ENCODE measurements around the gene HS6ST3.

HS6ST3 gene

DNA sequence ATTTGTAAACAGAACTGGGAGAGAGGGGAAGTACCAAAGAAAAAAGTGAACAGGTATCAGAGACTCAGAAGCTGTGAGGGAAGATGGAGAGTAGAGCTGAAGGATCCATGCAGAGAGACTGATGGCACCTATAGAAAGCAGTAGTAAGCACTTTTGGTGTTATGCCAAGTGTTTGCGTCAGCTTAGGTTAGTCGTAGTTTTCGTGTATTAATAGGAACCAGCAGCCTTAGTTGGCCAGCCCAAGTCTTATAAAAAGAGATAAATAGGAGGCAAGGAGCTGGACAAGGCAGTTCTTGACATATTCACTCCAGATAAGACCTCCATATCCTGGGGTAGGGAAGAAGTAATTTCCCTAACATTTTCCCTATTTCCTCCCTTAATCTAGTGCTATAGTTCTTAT is 690.2 kb downstream of the HS6ST3 start:
- Histone ChIP-seq H3K9me3 (ENCODE audit: control insufficient read depth in 2 of 2, low read length in 2 of 2) (no peaks in the 10 kb centered on the region), H3K27ac (ENCODE audit: low read length) (no peak overlapping the region), H3K27me3 (ENCODE audit: control insufficient read depth in 1 of 2, insufficient read depth in 2 of 2, low read length in 2 of 2) (no peaks in the 10 kb centered on the region), H3K4me1 (ENCODE audit: control insufficient read depth, insufficient read depth, low read length) (no peaks in the 10 kb centered on the region), H3K4me3 (ENCODE audit: low read length in 2 of 2) (no peak overlapping the region), H3K36me3 (ENCODE audit: control insufficient read depth in 2 of 2, insufficient read depth in 2 of 2, low read length in 2 of 2) (no peaks in the 10 kb centered on the region), H3K9ac (ENCODE audit: low read length in 2 of 2) (no peak overlapping the region)

DNA sequence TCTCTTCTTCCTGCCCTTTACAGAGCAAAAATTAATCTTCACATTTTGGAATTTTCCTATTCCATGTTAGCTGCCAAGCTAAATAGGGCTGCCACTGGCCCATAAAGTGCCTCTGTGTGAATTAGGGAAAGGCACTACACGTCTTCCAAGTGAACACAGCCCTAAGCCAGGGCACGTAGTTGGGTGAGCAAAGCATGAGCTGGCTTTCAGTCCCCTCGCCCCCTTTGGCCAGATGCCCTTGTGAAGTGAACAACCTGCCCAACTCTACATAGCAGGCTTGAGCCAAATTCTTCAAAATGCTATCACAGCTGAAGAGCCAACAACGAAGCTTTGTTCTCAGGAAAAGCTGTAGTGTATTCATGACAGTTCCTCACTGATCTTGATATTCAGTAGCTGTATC is 691.2 kb downstream of the HS6ST3 start:
- H3K9me3 ChIP-seq (ENCODE audit: control insufficient read depth in 2 of 2, low read length in 2 of 2), result no peaks in the 10 kb centered on the region
- H3K4me1 ChIP-seq (ENCODE audit: control insufficient read depth, insufficient read depth, low read length), result no peaks in the 10 kb centered on the region
- no peak overlapping the region for H3K9ac ChIP-seq (ENCODE audit: low read length in 2 of 2)
- H3K36me3 ChIP-seq (ENCODE audit: control insufficient read depth in 2 of 2, insufficient read depth in 2 of 2, low read length in 2 of 2), result no peaks in the 10 kb centered on the region
- no peak overlapping the region for H3K27ac ChIP-seq (ENCODE audit: low read length)
- no peaks in the 10 kb centered on the region for H3K27me3 ChIP-seq (ENCODE audit: control insufficient read depth in 1 of 2, insufficient read depth in 2 of 2, low read length in 2 of 2)
- H3K4me3 ChIP-seq (ENCODE audit: low read length in 2 of 2), result no peak overlapping the region

DNA sequence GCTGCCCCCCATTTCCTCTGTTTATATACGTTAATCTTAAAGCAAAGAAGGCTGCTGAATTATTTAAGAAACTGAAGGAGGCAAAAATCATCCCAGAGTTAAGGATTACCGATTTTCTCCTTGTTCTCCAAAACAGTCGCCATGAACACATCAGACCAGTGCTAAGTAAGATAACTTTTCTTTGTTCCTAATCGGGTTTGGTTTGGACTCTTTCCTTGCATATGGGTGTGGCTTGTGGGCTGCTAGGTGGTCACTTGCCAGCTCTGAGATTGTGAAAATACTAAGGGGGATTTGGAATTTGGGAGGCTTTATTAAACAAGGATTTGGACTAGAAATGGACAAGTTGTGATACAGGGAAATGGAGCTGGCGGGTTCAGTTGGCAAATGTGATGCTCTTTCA is 692.3 kb downstream of the HS6ST3 start:
- Histone ChIP-seq H3K4me3 (ENCODE audit: low read length in 2 of 2) (no peak overlapping the region), H3K9me3 (ENCODE audit: control insufficient read depth in 2 of 2, low read length in 2 of 2) (peaks cover 0 to 4% of the 10 kb centered on the region in 2 donors), H3K9ac (ENCODE audit: low read length in 2 of 2) (no peak overlapping the region), H3K27me3 (ENCODE audit: control insufficient read depth in 1 of 2, insufficient read depth in 2 of 2, low read length in 2 of 2) (no peaks in the 10 kb centered on the region), H3K27ac (ENCODE audit: low read length) (no peak overlapping the region), H3K4me1 (ENCODE audit: control insufficient read depth, insufficient read depth, low read length) (no peaks in the 10 kb centered on the region), H3K36me3 (ENCODE audit: control insufficient read depth in 2 of 2, insufficient read depth in 2 of 2, low read length in 2 of 2) (no peaks in the 10 kb centered on the region)

DNA sequence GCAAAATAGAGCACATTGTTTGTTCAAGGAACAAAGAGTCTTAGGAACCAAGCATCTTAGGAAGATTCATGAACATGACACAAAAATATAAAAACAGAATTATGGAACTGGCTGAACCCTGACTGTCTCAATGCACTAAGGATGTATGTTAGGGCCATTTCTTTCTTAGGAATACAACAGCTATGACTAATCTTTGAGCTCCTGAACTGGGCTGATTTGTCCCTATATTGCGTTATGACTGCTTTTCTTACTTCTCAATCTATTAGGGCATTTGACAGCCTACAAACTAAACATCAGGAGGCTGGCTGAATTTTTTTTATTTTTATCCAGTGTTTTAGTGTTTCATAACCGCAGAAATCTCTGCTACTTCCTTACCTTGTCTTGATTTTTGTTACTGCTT is 693.1 kb downstream of the HS6ST3 start:
- H3K27ac ChIP-seq (ENCODE audit: low read length), result no peak overlapping the region
- peaks cover 0 to 4% of the 10 kb centered on the region in 2 donors for H3K9me3 ChIP-seq (ENCODE audit: control insufficient read depth in 2 of 2, low read length in 2 of 2)
- no peaks in the 10 kb centered on the region for H3K4me1 ChIP-seq (ENCODE audit: control insufficient read depth, insufficient read depth, low read length)

DNA sequence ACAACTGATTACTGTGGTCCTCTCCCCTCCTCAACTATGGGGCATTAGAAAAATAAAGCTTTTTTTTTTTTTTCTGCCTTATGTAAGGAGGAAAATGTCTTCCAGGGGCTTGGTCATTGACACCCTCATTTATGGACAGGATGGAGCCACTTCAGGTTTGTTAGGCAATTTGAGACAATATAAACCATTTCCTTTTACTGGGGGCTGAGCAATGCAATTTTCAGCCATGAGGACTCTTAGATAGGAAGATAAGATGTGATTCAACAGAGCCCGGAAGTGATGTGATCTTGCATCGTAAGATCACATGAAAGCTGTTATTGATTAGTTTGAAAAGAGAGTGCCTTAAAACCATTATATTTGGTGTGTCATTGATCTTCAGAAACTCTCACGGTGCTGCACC is 693.6 kb downstream of the HS6ST3 start:
- H3K4me1 ChIP-seq (ENCODE audit: control insufficient read depth, insufficient read depth, low read length), result no peaks in the 10 kb centered on the region
- H3K4me3 ChIP-seq (ENCODE audit: low read length in 2 of 2), result no peak overlapping the region
- peaks cover 0 to 4% of the 10 kb centered on the region in 2 donors for H3K9me3 ChIP-seq (ENCODE audit: control insufficient read depth in 2 of 2, low read length in 2 of 2)
- no peak overlapping the region for H3K27ac ChIP-seq (ENCODE audit: low read length)
- no peaks in the 10 kb centered on the region for H3K36me3 ChIP-seq (ENCODE audit: control insufficient read depth in 2 of 2, insufficient read depth in 2 of 2, low read length in 2 of 2)
- H3K9ac ChIP-seq (ENCODE audit: low read length in 2 of 2), result no peak overlapping the region
- H3K27me3 ChIP-seq (ENCODE audit: control insufficient read depth in 1 of 2, insufficient read depth in 2 of 2, low read length in 2 of 2), result no peaks in the 10 kb centered on the region

More for the DNA sequence above, 693.1 kb downstream of the HS6ST3 start:
- Histone ChIP-seq H3K4me3 (ENCODE audit: low read length in 2 of 2) (no peak overlapping the region), H3K27me3 (ENCODE audit: control insufficient read depth in 1 of 2, insufficient read depth in 2 of 2, low read length in 2 of 2) (no peaks in the 10 kb centered on the region), H3K36me3 (ENCODE audit: control insufficient read depth in 2 of 2, insufficient read depth in 2 of 2, low read length in 2 of 2) (no peaks in the 10 kb centered on the region), H3K9ac (ENCODE audit: low read length in 2 of 2) (no peak overlapping the region)

DNA sequence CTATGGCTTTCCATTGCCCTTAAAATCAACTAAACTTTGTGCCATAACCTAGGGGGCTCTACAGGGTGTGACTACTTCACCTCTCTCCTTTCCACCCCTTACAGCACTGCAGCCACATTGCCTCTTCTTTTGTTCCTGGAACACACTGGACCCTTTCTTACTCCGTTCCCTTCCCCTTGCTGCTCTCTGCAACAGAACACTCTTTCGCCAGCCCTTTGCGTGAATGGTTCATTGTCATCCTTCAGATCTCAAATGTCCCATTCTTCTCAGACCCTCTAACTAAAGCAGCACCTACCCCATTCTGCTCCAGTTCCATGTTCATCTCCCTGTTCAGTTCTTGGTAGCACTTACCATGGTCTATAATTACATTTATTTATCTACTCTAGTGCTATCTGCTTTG is 696.1 kb downstream of the HS6ST3 start:
- Histone ChIP-seq H3K4me1 (ENCODE audit: control insufficient read depth, insufficient read depth, low read length) (no peaks in the 10 kb centered on the region), H3K9ac (ENCODE audit: low read length in 2 of 2) (no peak overlapping the region), H3K4me3 (ENCODE audit: low read length in 2 of 2) (no peak overlapping the region), H3K9me3 (ENCODE audit: control insufficient read depth in 2 of 2, low read length in 2 of 2) (peaks cover 0 to 4% of the 10 kb centered on the region in 2 donors), H3K27me3 (ENCODE audit: control insufficient read depth in 1 of 2, insufficient read depth in 2 of 2, low read length in 2 of 2) (no peaks in the 10 kb centered on the region), H3K36me3 (ENCODE audit: control insufficient read depth in 2 of 2, insufficient read depth in 2 of 2, low read length in 2 of 2) (no peaks in the 10 kb centered on the region), H3K27ac (ENCODE audit: low read length) (no peak overlapping the region)

DNA sequence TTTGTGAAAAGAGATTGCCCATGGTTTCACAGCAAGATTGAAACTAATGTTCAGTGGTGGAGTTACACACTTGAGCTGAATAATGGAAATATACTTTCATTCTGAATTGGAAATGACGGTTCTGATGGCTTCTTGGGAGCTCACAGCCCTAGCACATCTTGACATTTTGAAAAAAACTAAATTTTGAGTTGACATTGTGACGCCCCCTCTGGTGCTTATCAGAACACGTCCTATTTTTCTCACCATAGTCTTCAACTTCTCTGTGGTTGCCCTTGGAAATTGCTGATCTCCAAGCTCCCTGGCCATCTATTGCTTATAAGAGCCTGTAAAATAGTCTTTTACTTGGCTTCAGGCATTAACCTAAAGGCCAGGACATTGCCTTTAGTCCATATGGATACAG is 702.3 kb downstream of the HS6ST3 start:
- Histone ChIP-seq H3K27ac (ENCODE audit: low read length) (no peak overlapping the region), H3K4me3 (ENCODE audit: low read length in 2 of 2) (no peak overlapping the region), H3K9me3 (ENCODE audit: control insufficient read depth in 2 of 2, low read length in 2 of 2) (peaks cover 0 to under 1% of the 10 kb centered on the region in 2 donors), H3K27me3 (ENCODE audit: control insufficient read depth in 1 of 2, insufficient read depth in 2 of 2, low read length in 2 of 2) (no peaks in the 10 kb centered on the region), H3K4me1 (ENCODE audit: control insufficient read depth, insufficient read depth, low read length) (no peaks in the 10 kb centered on the region), H3K36me3 (ENCODE audit: control insufficient read depth in 2 of 2, insufficient read depth in 2 of 2, low read length in 2 of 2) (no peaks in the 10 kb centered on the region), H3K9ac (ENCODE audit: low read length in 2 of 2) (no peak overlapping the region)

DNA sequence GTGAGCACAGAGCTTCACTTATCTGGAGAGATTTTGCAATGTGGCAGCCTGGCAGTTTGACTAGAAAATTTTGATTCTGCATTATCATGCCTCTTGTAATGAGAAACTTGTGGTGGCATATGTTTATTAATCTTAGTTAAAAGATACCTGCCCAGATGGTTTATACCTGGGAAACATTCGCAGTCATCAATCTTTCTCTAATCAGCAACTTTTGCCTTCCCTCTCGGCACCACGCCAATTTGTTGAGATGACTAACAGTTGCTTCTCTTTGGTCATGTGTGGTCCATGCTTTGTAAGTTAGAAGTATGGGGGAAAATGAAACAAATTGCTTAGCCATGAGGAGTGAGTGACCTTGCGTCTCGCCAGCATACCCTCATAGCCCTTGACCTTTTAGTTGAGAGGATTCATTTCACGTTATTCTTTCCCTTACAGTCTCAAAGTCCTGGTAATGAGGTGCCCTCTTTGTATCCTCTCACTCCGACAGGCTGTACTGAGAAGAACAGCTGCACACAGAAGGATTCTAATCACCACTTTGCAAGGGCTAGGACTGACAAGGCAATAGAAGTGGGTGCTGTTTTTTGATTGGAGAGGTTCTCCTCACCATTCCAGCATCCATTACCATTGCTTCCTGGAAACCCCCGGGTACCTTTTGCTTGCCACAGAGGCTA is 703.0 kb downstream of the HS6ST3 start:
- Histone ChIP-seq H3K36me3 (ENCODE audit: control insufficient read depth in 2 of 2, insufficient read depth in 2 of 2, low read length in 2 of 2) (no peaks in the 10 kb centered on the region), H3K4me3 (ENCODE audit: low read length in 2 of 2) (no peak overlapping the region), H3K27ac (ENCODE audit: low read length) (no peak overlapping the region), H3K27me3 (ENCODE audit: control insufficient read depth in 1 of 2, insufficient read depth in 2 of 2, low read length in 2 of 2) (no peaks in the 10 kb centered on the region), H3K4me1 (ENCODE audit: control insufficient read depth, insufficient read depth, low read length) (no peaks in the 10 kb centered on the region), H3K9me3 (ENCODE audit: control insufficient read depth in 2 of 2, low read length in 2 of 2) (no peaks in the 10 kb centered on the region), H3K9ac (ENCODE audit: low read length in 2 of 2) (no peak overlapping the region)

DNA sequence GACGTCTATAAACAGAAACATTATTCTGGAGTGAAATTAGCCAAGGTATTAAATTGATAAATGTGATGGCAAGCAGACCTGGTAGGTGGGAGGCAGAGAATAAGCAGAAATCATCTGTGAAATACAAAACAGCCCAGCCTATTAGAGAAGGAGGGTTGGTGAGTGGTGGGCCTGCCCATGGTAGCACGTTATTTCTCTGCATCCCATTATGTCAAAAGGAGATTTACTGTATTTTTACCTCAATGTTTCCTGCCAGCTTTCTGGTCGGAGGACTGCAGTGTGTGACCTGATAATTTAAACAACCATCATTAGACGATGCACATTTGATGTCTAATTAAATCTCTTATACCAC is 703.5 kb downstream of the HS6ST3 start:
- Histone ChIP-seq H3K27ac (ENCODE audit: low read length) (no peak overlapping the region), H3K9ac (ENCODE audit: low read length in 2 of 2) (no peak overlapping the region), H3K4me3 (ENCODE audit: low read length in 2 of 2) (no peak overlapping the region), H3K36me3 (ENCODE audit: control insufficient read depth in 2 of 2, insufficient read depth in 2 of 2, low read length in 2 of 2) (no peaks in the 10 kb centered on the region), H3K4me1 (ENCODE audit: control insufficient read depth, insufficient read depth, low read length) (no peaks in the 10 kb centered on the region), H3K9me3 (ENCODE audit: control insufficient read depth in 2 of 2, low read length in 2 of 2) (no peaks in the 10 kb centered on the region), H3K27me3 (ENCODE audit: control insufficient read depth in 1 of 2, insufficient read depth in 2 of 2, low read length in 2 of 2) (no peaks in the 10 kb centered on the region)

DNA sequence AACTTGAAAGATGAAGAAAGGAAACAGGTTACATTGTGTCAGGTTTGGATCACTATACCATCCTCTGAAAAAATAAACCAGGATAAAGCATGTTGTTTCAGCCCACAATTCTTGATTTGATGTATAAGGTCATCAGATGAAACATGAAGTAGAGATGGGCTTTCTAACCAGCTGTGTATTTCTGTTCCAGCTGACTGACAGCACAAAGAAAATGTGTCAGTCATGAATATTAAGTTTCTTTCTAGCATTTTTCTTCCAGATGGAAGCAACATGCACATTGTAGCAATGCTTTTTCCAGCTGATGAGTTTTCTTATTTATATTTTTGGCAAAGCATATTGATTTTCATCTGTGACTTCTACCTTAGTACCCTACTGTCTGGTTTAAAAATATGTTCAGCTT is 704.8 kb downstream of the HS6ST3 start:
- Histone ChIP-seq H3K4me1 (ENCODE audit: control insufficient read depth, insufficient read depth, low read length) (no peaks in the 10 kb centered on the region), H3K4me3 (ENCODE audit: low read length in 2 of 2) (no peak overlapping the region), H3K36me3 (ENCODE audit: control insufficient read depth in 2 of 2, insufficient read depth in 2 of 2, low read length in 2 of 2) (no peaks in the 10 kb centered on the region)

DNA sequence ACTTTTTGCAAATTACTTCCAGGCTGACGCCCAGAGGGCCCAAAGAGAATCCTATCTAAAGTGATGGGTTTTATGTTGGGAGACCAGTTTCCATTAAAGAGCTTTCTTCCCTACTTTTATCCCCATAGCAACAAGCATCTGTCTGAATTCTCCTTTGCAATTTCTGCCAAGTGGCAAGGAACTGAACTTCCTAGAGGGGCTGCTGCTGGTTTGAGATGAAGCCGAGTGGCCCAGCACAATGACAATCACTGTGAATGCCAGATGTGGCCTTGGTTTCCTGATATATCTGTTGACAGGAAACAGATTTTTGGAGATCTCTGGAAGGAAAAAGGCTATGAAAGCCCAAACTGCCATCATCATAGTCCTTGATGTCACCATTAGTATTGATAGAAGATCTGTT is 705.8 kb downstream of the HS6ST3 start:
- H3K27ac ChIP-seq (ENCODE audit: low read length), result no peak overlapping the region
- H3K36me3 ChIP-seq (ENCODE audit: control insufficient read depth in 2 of 2, insufficient read depth in 2 of 2, low read length in 2 of 2), result no peaks in the 10 kb centered on the region
- no peaks in the 10 kb centered on the region for H3K27me3 ChIP-seq (ENCODE audit: control insufficient read depth in 1 of 2, insufficient read depth in 2 of 2, low read length in 2 of 2)
- H3K9ac ChIP-seq (ENCODE audit: low read length in 2 of 2), result no peak overlapping the region
- no peaks in the 10 kb centered on the region for H3K4me1 ChIP-seq (ENCODE audit: control insufficient read depth, insufficient read depth, low read length)
- no peaks in the 10 kb centered on the region for H3K9me3 ChIP-seq (ENCODE audit: control insufficient read depth in 2 of 2, low read length in 2 of 2)
- H3K4me3 ChIP-seq (ENCODE audit: low read length in 2 of 2), result no peak overlapping the region

More for the DNA sequence above, 704.8 kb downstream of the HS6ST3 start:
- Histone ChIP-seq H3K9me3 (ENCODE audit: control insufficient read depth in 2 of 2, low read length in 2 of 2) (no peaks in the 10 kb centered on the region), H3K9ac (ENCODE audit: low read length in 2 of 2) (no peak overlapping the region), H3K27ac (ENCODE audit: low read length) (no peak overlapping the region), H3K27me3 (ENCODE audit: control insufficient read depth in 1 of 2, insufficient read depth in 2 of 2, low read length in 2 of 2) (no peaks in the 10 kb centered on the region)

Data from stomach smooth muscle (tissue), 2 donors.